Endometrial microvascular endothelial cells (primary cell): ENCODE data around the gene CFAP61. TPM values are rescaled to one million over a fixed set of nuclear protein-coding genes. Genes with fewer than 3 reads are reported as not detected.

ENCODE experiments used
- in situ Hi-C: cut with HindIII; loops from 2 replicates; pipeline ENCODE4 v1.10.0; 2017; ENCODE audit warnings: low sequenced_read_pairs, low pct_unique_long_range_greater_than_20kb; ENCODE audit errors: inconsistent ontology term
- total RNA-seq: library from RNA; depleted of rRNA; stranded (reverse); fragments of >200 nt; gene quantifications from one replicate; pipeline ENCODE4 v1.2.3, GENCODE V29; 2015; ENCODE audit errors: inconsistent ontology term

The CFAP61 gene
- total RNA-seq, 1 donor from 2014 or later: not detected

- in situ Hi-C loops: no loop called here
Observed at GRCh38 chr20:20276811-20277530, 224.6 kb downstream of the CFAP61 start.

GRCh38 chr20:20277894-20278335, 225.6 kb downstream of the CFAP61 start:
- in situ Hi-C loops: no loop called here

GRCh38 chr20:20286061-20286460, 233.7 kb downstream of the CFAP61 start:
- in situ Hi-C loops: no loop called here

GRCh38 chr20:20289331-20289730, 237.0 kb downstream of the CFAP61 start:
- in situ Hi-C loops: no loop called here

GRCh38 chr20:20292472-20292871, 240.1 kb downstream of the CFAP61 start:
- in situ Hi-C loops: no loop called here

GRCh38 chr20:20293141-20293540, 240.8 kb downstream of the CFAP61 start:
- in situ Hi-C loops: no loop called here

- in situ Hi-C loops: no loop called here
Observed at GRCh38 chr20:20293691-20294385, 241.5 kb downstream of the CFAP61 start.

- in situ Hi-C loops: no loop called here
Observed at GRCh38 chr20:20295621-20296498, 243.5 kb downstream of the CFAP61 start.

GRCh38 chr20:20297181-20297580, 244.8 kb downstream of the CFAP61 start:
- in situ Hi-C loops: no loop called here

- in situ Hi-C loops: no loop called here
Observed at GRCh38 chr20:20297752-20298151, 245.4 kb downstream of the CFAP61 start.

- in situ Hi-C loops: no loop called here
Observed at GRCh38 chr20:20299904-20300303, 247.6 kb downstream of the CFAP61 start.

GRCh38 chr20:20303320-20303719, 251.0 kb downstream of the CFAP61 start:
- in situ Hi-C loops: no loop called here

- in situ Hi-C loops: no loop called here
Observed at GRCh38 chr20:20303742-20304141, 251.4 kb downstream of the CFAP61 start.

GRCh38 chr20:20304942-20305341, 252.6 kb downstream of the CFAP61 start:
- in situ Hi-C loops: no loop called here

GRCh38 chr20:20312562-20312961, 260.2 kb downstream of the CFAP61 start:
- in situ Hi-C loops: no loop called here

- in situ Hi-C loops: no loop called here
Observed at GRCh38 chr20:20317195-20317594, 264.9 kb downstream of the CFAP61 start.

- in situ Hi-C loops: no loop called here
Observed at GRCh38 chr20:20317621-20318364, 265.5 kb downstream of the CFAP61 start.

- in situ Hi-C loops: no loop called here
Observed at GRCh38 chr20:20318365-20319161, 266.2 kb downstream of the CFAP61 start.
